Tibial artery (tissue), 4 donors: ENCODE measurements around the gene STEAP3.

Source experiments
- DNase-seq, 2 donors: peaks; one replicate each; pipeline ENCODE4 v3.0.0-alpha.2; 2019
- H3K27ac ChIP-seq, 2 donors: fragments of 200-600 bp; sonication (generic) in 1 of 2; 1 replicate in 1 of 2; 2 replicates in 1 of 2; pipeline ENCODE4 v1.5.1; 2018 to 2019; ENCODE audit warnings: mild to moderate bottlenecking in 1 of 2
- H3K27me3 ChIP-seq, 2 donors: fragments of 200-600 bp; sonication (generic) in 1 of 2; one replicate each; pipeline versions ENCODE4 v1.5.1 to v1.6.0; 2016 to 2019
- H3K36me3 ChIP-seq, 3 donors: fragments of 200-600 bp; sonication (generic) in 2 of 3; one replicate each; pipeline ENCODE4 v1.5.1; 2016 to 2019; ENCODE audit warnings: mild to moderate bottlenecking in 2 of 3
- H3K4me1 ChIP-seq, 4 donors: fragments of 200-600 bp; sonication (generic) in 2 of 4; 1 replicate in 3 of 4; 2 replicates in 1 of 4; pipeline ENCODE4 v1.5.1; 2016 to 2019
- H3K4me3 ChIP-seq, 2 donors: fragments of 200-600 bp; sonication (generic) in 1 of 2; 1 replicate in 1 of 2; 2 replicates in 1 of 2; pipeline ENCODE4 v1.5.1; 2018 to 2019; ENCODE audit warnings: mild to moderate bottlenecking in 2 of 2
- H3K9me3 ChIP-seq, 3 donors: fragments of 200-600 bp; sonication (generic) in 1 of 3; one replicate each; pipeline ENCODE4 v1.5.1; 2016 to 2019
- CTCF ChIP-seq, 2 experiments: fragments of 200-600 bp in 1 of 2; fragments of 450-650 bp in 1 of 2; IDR thresholded peaks; one replicate each; pipeline ENCODE4 v1.5.1; 2017 to 2019; ENCODE audit warnings: antibody characterized with exemption in 2 of 2, mild to moderate bottlenecking in 1 of 2, moderate library complexity in 1 of 2
- intact Hi-C: fragments of 100-400 bp; cut with DNase I; formaldehyde crosslinking; loops from one replicate; pipeline ENCODE4 v1.15.0; 2023; ENCODE audit warnings: low total_unique reads

The STEAP3 gene

GRCh38 chr2:119249311-119249710 is 25.7 kb downstream of the STEAP3 start:
- Histone ChIP-seq H3K9me3 (no peaks in the 10 kb centered on the region), H3K27ac (no peak overlapping the region), H3K27me3 (no peaks in the 10 kb centered on the region), H3K36me3 (peaks cover 9 to 54% (median 20%) of the 10 kb centered on the region in 3 donors), H3K4me1 (peaks cover 0 to 17% (median 9%) of the 10 kb centered on the region in 4 donors), H3K4me3 (no peak overlapping the region)
- TF ChIP-seq CTCF (IDR thresholded peaks at IDR 0.05), result no peak
- DNase-seq, result no peak
- intact Hi-C loops, result no loop called here

GRCh38 chr2:119249855-119250717 is 26.5 kb downstream of the STEAP3 start:
- no peak for DNase-seq
- Histone ChIP-seq H3K36me3 (peaks cover 9 to 54% (median 18%) of the 10 kb centered on the region in 3 donors), H3K27ac (no peak overlapping the region), H3K27me3 (no peaks in the 10 kb centered on the region), H3K4me1 (peaks cover 0 to 17% (median 9%) of the 10 kb centered on the region in 4 donors), H3K9me3 (no peaks in the 10 kb centered on the region), H3K4me3 (no peak overlapping the region)
- no peak for TF ChIP-seq CTCF (IDR thresholded peaks at IDR 0.05)
- intact Hi-C loops, result no loop called here

GRCh38 chr2:119250718-119251290 is 27.2 kb downstream of the STEAP3 start:
- Histone ChIP-seq H3K27ac (no peak overlapping the region), H3K27me3 (no peaks in the 10 kb centered on the region), H3K9me3 (no peaks in the 10 kb centered on the region), H3K4me1 (peaks cover 0 to 17% (median 9%) of the 10 kb centered on the region in 4 donors), H3K36me3 (peaks cover 2 to 51% (median 11%) of the 10 kb centered on the region in 3 donors), H3K4me3 (no peak overlapping the region)
- TF ChIP-seq CTCF (IDR thresholded peaks at IDR 0.05), result no peak
- intact Hi-C loops, result no loop called here
- no peak for DNase-seq

- no peak overlapping the region for H3K4me3 ChIP-seq
- DNase-seq, result no peak
- TF ChIP-seq CTCF (IDR thresholded peaks at IDR 0.05), result no peak
- H3K27me3 ChIP-seq, result no peaks in the 10 kb centered on the region
- no peak overlapping the region for H3K27ac ChIP-seq
- H3K9me3 ChIP-seq, result no peaks in the 10 kb centered on the region
- H3K4me1 ChIP-seq, result peaks cover 0 to 17% (median 9%) of the 10 kb centered on the region in 4 donors
- H3K36me3 ChIP-seq, result peaks cover 0 to 52% (median 8%) of the 10 kb centered on the region in 3 donors
- intact Hi-C loops, result no loop called here
These were observed 28.0 kb downstream of the STEAP3 start for GRCh38 chr2:119251652-119252051.

- Histone ChIP-seq H3K9me3 (no peaks in the 10 kb centered on the region), H3K27ac (no peak overlapping the region), H3K36me3 (peaks cover 0 to 51% (median 8%) of the 10 kb centered on the region in 3 donors), H3K4me3 (no peak overlapping the region), H3K4me1 (peaks cover 0 to 17% (median 9%) of the 10 kb centered on the region in 4 donors), H3K27me3 (no peaks in the 10 kb centered on the region)
- no peak for DNase-seq
- no peak for TF ChIP-seq CTCF (IDR thresholded peaks at IDR 0.05)
- intact Hi-C loops, result no loop called here
These were observed 28.8 kb downstream of the STEAP3 start for GRCh38 chr2:119252186-119253113.
